Activated CD4-positive, CD25-positive, alpha-beta regulatory T cell treated with anti-CD3 and anti-CD28 coated beads, Interleukin-2, amount 50 U/mL, for 16 hours (primary cell): Measurements from ENCODE around the gene ZSCAN10.

Experiments
- DNase-seq: peaks from one replicate; pipeline ENCODE4 v3.0.0-alpha.2; 2020; ENCODE audit warnings: low read depth, low spot score

The ZSCAN10 gene

GRCh38 chr16:3046641-3047386, 52.3 kb downstream of the ZSCAN10 start:
- no peak for DNase-seq

GRCh38 chr16:3045758-3046640, 53.1 kb downstream of the ZSCAN10 start, which contains the start of gene MMP25:
Gene MMP25 (plus strand): TSS chr16:3046561. CDS start chr16:3046918, 357 bp downstream.
- DNase-seq = no peak

GRCh38 chr16:3044708-3045107, 54.4 kb downstream of the ZSCAN10 start:
- no peak for DNase-seq

GRCh38 chr16:3042376-3042775, 56.7 kb downstream of the ZSCAN10 start:
- no peak for DNase-seq

GRCh38 chr16:3038896-3039295, 60.2 kb downstream of the ZSCAN10 start:
- DNase-seq = no peak
